ENCODE data around the gene FSTL4. TPM values are rescaled to one million over a fixed set of nuclear protein-coding genes. Genes with fewer than 3 reads are reported as not detected.

The FSTL4 gene
- total RNA-seq, 2 donors from 2014 or later = not detected

DNA sequence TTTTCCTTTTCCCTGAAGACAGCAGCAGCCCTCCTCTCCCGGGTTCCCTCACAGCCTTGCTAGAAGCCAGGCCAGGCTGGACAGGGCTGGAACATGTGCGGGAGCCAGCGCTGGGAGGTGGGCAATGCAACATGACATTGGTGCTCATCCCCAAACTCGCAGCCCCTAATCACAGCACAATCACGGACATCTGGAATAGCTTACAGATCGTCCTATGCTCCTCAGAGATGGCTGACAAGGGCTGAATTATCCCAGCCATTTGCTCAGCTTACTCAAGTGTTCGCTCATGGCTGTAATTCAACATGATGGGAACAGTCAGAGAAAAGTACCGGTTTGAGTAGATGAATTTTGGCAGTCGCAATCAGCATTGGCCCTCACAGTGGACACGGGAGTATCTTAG lies 49.8 kb downstream of the FSTL4 start:
- H3K9me3 ChIP-seq = no peaks in the 10 kb centered on the region
- no peaks in the 10 kb centered on the region for H3K4me1 ChIP-seq
- no peak overlapping the region for H3K4me3 ChIP-seq
- no peak for TF ChIP-seq CTCF (IDR thresholded peaks at IDR 0.05)
- no peak for DNase-seq (ENCODE audit: low spot score)
- H3K36me3 ChIP-seq = no peaks in the 10 kb centered on the region
- no peaks in the 10 kb centered on the region for H3K27me3 ChIP-seq
- no peak overlapping the region for H3K27ac ChIP-seq

DNA sequence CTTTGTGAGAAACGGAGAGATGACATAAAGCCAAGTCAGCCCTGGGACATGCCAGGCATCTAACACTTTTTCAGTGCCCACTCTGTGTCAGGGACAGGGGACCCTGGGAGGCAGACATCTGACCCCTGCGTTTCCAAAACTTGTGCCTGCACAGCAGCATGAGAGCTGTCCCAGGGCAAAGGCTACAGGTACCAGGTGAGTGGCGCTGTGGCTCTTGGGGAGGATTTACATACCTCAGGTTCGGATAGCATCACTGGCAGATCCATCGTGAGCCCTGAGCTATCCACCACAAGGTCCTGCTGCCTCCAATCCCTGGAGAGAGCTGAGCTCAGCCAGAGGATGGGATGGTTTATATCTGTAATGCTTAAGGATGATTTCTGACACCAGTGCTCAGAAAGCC lies 52.4 kb downstream of the FSTL4 start:
- H3K4me3 ChIP-seq = no peak overlapping the region
- H3K27ac ChIP-seq = no peak overlapping the region
- TF ChIP-seq CTCF (IDR thresholded peaks at IDR 0.05) = no peak
- H3K36me3 ChIP-seq = no peaks in the 10 kb centered on the region
- no peaks in the 10 kb centered on the region for H3K27me3 ChIP-seq
- no peak for DNase-seq (ENCODE audit: low spot score)
- no peaks in the 10 kb centered on the region for H3K4me1 ChIP-seq
- H3K9me3 ChIP-seq = no peaks in the 10 kb centered on the region

DNA sequence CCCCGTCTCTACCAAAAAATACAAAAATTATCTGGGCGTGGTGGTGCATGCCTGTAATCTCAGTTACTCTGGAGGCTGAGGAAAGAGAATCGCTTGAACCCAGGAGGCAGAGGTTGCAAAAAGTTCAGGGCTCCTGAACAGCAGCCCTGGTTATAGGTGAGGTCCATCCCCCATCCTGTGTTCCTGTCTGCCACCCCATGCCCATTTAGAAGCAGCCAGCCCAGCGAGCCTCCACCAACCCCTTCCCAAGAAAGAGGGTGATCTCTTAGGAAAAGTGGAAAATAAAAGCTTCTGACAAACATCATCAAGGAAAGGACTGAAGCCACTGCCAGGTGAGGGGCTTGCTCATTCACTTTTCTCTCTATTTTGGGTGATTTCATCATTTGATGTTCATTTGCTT lies 55.8 kb downstream of the FSTL4 start:
- Histone ChIP-seq H3K27ac (no peak overlapping the region), H3K4me3 (no peak overlapping the region), H3K4me1 (no peaks in the 10 kb centered on the region), H3K27me3 (no peaks in the 10 kb centered on the region), H3K36me3 (no peaks in the 10 kb centered on the region), H3K9me3 (no peaks in the 10 kb centered on the region)
- TF ChIP-seq CTCF (IDR thresholded peaks at IDR 0.05) = no peak
- DNase-seq (ENCODE audit: low spot score) = no peak

- Histone ChIP-seq H3K4me1 (no peaks in the 10 kb centered on the region), H3K9me3 (no peaks in the 10 kb centered on the region), H3K36me3 (no peaks in the 10 kb centered on the region), H3K27ac (no peak overlapping the region), H3K27me3 (no peaks in the 10 kb centered on the region), H3K4me3 (no peak overlapping the region)
- no peak for DNase-seq (ENCODE audit: low spot score)
- no peak for TF ChIP-seq CTCF (IDR thresholded peaks at IDR 0.05)
Observed at GRCh38 chr5:133554279-133554678, 58.1 kb downstream of the FSTL4 start.

DNA sequence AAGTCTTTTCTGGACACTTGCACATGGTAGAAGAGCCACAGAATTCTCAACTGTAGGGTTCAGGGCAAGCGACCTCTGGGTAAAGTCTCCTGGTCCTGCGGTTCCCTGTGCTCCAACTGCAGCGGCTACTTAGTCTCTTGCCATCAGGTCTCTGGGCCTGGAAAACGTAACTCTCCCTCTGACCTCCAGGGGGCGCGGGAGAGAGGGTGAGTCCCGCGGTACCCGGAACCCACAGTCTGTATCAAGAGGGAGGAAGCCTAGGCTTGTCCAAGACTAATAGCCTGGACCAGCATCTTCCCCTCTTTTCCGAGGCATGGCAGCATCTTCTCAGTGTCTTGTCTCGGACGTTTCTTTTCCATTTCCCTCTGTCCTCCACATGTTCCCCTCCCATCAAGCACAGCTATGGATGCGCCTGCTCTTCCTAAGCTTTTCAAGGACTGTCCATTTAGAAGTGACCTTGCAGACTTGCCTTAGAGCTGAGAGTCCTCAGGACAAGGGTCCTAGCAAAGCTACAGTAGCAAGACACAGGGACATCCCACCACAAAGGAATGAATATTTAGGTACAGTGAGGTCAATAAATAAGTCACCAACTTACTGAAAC lies 59.3 kb downstream of the FSTL4 start:
- Histone ChIP-seq H3K36me3 (no peaks in the 10 kb centered on the region), H3K27ac (no peak overlapping the region), H3K9me3 (no peaks in the 10 kb centered on the region), H3K4me3 (no peak overlapping the region), H3K27me3 (no peaks in the 10 kb centered on the region), H3K4me1 (no peaks in the 10 kb centered on the region)
- DNase-seq (ENCODE audit: low spot score) = no peak
- TF ChIP-seq CTCF (IDR thresholded peaks at IDR 0.05) = peak in 1 of 2 donors; percentile 64

- no peak for DNase-seq (ENCODE audit: low spot score)
- no peaks in the 10 kb centered on the region for H3K36me3 ChIP-seq
- no peaks in the 10 kb centered on the region for H3K4me1 ChIP-seq
- no peaks in the 10 kb centered on the region for H3K27me3 ChIP-seq
- no peaks in the 10 kb centered on the region for H3K9me3 ChIP-seq
- H3K4me3 ChIP-seq = no peak overlapping the region
- no peak overlapping the region for H3K27ac ChIP-seq
- TF ChIP-seq CTCF (IDR thresholded peaks at IDR 0.05) = no peak
Observed at GRCh38 chr5:133546500-133546899, 65.8 kb downstream of the FSTL4 start.
